GM06990 (cell line): Measurements from ENCODE around the gene STX11.

Experiments used
- DNase-seq: peaks from one replicate; pipeline ENCODE4 v3.0.0-alpha.2; 2011; ENCODE audit not compliant: insufficient read length; ENCODE audit errors: extremely low read depth
- H3K27me3 ChIP-seq: replicated peaks from 2 replicates; pipeline ENCODE4 v1.6.0; 2011; ENCODE audit warnings: low read length; ENCODE audit not compliant: control insufficient read depth, insufficient read depth
- H3K36me3 ChIP-seq: 2 replicates; pipeline ENCODE4 v1.5.1; 2011; ENCODE audit warnings: low read length; ENCODE audit not compliant: control insufficient read depth, insufficient read depth
- H3K4me3 ChIP-seq: replicated peaks from 2 replicates; pipeline ENCODE4 v1.5.1; 2011; ENCODE audit warnings: low read depth, mild to moderate bottlenecking, control low read depth, low read length
- CTCF ChIP-seq: IDR thresholded peaks from 2 replicates; pipeline ENCODE4 v1.5.1; 2011; ENCODE audit warnings: low read length, control low read depth, mild to moderate bottlenecking, inconsistent platforms; ENCODE audit not compliant: insufficient read depth, poor library complexity, severe bottlenecking

Gene STX11

GRCh38 chr6:144156338-144156737 lies 6.0 kb downstream of the STX11 start:
- TF ChIP-seq CTCF: no peak
- DNase-seq: no peak
- H3K4me3 ChIP-seq: peak overlapping the region; percentile 28
- no peaks in the 10 kb centered on the region for H3K27me3 ChIP-seq
- peaks cover 9% of the 10 kb centered on the region for H3K36me3 ChIP-seq

- peaks cover 9% of the 10 kb centered on the region for H3K36me3 ChIP-seq
- TF ChIP-seq CTCF: no peak
- no peaks in the 10 kb centered on the region for H3K27me3 ChIP-seq
- DNase-seq: no peak
- no peak overlapping the region for H3K4me3 ChIP-seq
These were observed 6.7 kb downstream of the STX11 start for GRCh38 chr6:144156991-144157390.

- no peak overlapping the region for H3K4me3 ChIP-seq
- TF ChIP-seq CTCF: no peak
- H3K36me3 ChIP-seq: peaks cover 9% of the 10 kb centered on the region
- DNase-seq: no peak
- H3K27me3 ChIP-seq: no peaks in the 10 kb centered on the region
These were observed 7.8 kb downstream of the STX11 start for GRCh38 chr6:144158133-144158532.

GRCh38 chr6:144159223-144159622 lies 8.9 kb downstream of the STX11 start:
- no peak for TF ChIP-seq CTCF
- H3K36me3 ChIP-seq: peaks cover 6% of the 10 kb centered on the region
- no peak overlapping the region for H3K4me3 ChIP-seq
- no peak for DNase-seq
- no peaks in the 10 kb centered on the region for H3K27me3 ChIP-seq

- DNase-seq: no peak
- H3K36me3 ChIP-seq: peaks cover 5% of the 10 kb centered on the region
- H3K27me3 ChIP-seq: no peaks in the 10 kb centered on the region
- H3K4me3 ChIP-seq: no peak overlapping the region
- TF ChIP-seq CTCF: no peak
These were observed 9.4 kb downstream of the STX11 start for GRCh38 chr6:144159742-144160141.

- H3K4me3 ChIP-seq: no peak overlapping the region
- TF ChIP-seq CTCF: no peak
- DNase-seq: no peak
- H3K36me3 ChIP-seq: peaks cover 5% of the 10 kb centered on the region
- H3K27me3 ChIP-seq: no peaks in the 10 kb centered on the region
These were observed 10.2 kb downstream of the STX11 start for GRCh38 chr6:144160431-144161005.
